Ovary (tissue), 9 donors: ENCODE results near the gene TENM4. TPM values are rescaled to one million over a fixed set of nuclear protein-coding genes. Genes with fewer than 3 reads are reported as not detected.

Experiments
- DNase-seq, 5 donors: peaks; one replicate each; pipeline ENCODE4 v3.0.0-alpha.2; 2019 to 2020
- H3K27ac ChIP-seq, 2 donors: fragments of 200-600 bp; one replicate each; pipeline versions ENCODE4 v1.5.1 to v1.8.0; 2019 to 2022
- H3K27me3 ChIP-seq: fragments of 200-600 bp; one replicate; pipeline ENCODE4 v1.8.0; 2022
- H3K36me3 ChIP-seq: fragments of 200-600 bp; sonication (generic); one replicate; pipeline ENCODE4 v1.5.1; 2019
- H3K4me1 ChIP-seq: one replicate; pipeline ENCODE4 v1.8.1; 2013; ENCODE audit warnings: mild to moderate bottlenecking, moderate library complexity; ENCODE audit not compliant: insufficient read depth
- H3K4me3 ChIP-seq: fragments of 200-600 bp; sonication (generic); one replicate; pipeline ENCODE4 v1.5.1; 2017
- H3K9me3 ChIP-seq, 2 donors: fragments of 200-600 bp in 1 of 2; sonication (generic) in 1 of 2; one replicate each; pipeline versions ENCODE4 v1.5.1 to v1.8.1; 2013 to 2019; ENCODE audit warnings: mild to moderate bottlenecking in 1 of 2, moderate library complexity in 1 of 2
- CTCF ChIP-seq, 3 donors: fragments of 450-650 bp in 2 of 3; fragments of 200-600 bp in 1 of 3; IDR thresholded peaks; one replicate each; pipeline versions ENCODE4 v1.5.1 to v1.8.0; 2016 to 2022; ENCODE audit warnings: antibody characterized with exemption in 3 of 3, mild to moderate bottlenecking in 1 of 3
- EP300 ChIP-seq: sonication (generic); formaldehyde crosslinking; IDR thresholded peaks from one replicate; pipeline ENCODE4 v1.6.1; 2017; ENCODE audit warnings: antibody characterized with exemption
- POLR2A ChIP-seq: fragments of 450-650 bp; IDR thresholded peaks from one replicate; pipeline ENCODE4 v1.6.1; 2017; ENCODE audit warnings: antibody characterized with exemption, mild to moderate bottlenecking, moderate library complexity
- WGBS, 3 donors: extraction: QIAGEN DNeasy Blood & Tissue Kit in 1 of 3; methylation state at CpG; one replicate each; pipeline versions ENCODE4 v1.1.5 to v1.1.7; 2013 to 2017; 5-methylcytosine and 5-hydroxymethylcytosine counted together
- intact Hi-C, 4 donors: fragments of 100-400 bp; cut with DNase I; formaldehyde crosslinking; loops; one replicate each; pipeline versions ENCODE4 v1.11.0 to v1.15.1; 2022 to 2023
- polyA plus RNA-seq, 2 donors: library from polyadenylated mRNA; stranded (reverse); fragments of 200-250 nt in 1 of 2; fragments of 350-450 nt in 1 of 2; fragmentation: Illumina TruSeq in 1 of 2; extraction: RNeasy Lipid Tissue Mini Kit (QIAGEN cat#74804) in 1 of 2; gene quantifications; one replicate each; pipeline ENCODE4 v1.2.3, GENCODE V29; 2013 to 2014
- total RNA-seq, 7 donors: library from RNA; depleted of rRNA in 2 of 7; stranded (reverse); fragments of >200 nt in 2 of 7; fragmentation: NEBNext Ultra II Directional in 3 of 7; extraction: Animal tissue kit (Norgen Biotek cat#: 25700) in 3 of 7; gene quantifications; one replicate each; pipeline versions ENCODE4 v1.1.0 to v1.2.4, GENCODE V29; 2016 to 2023
- donor health status: DM: no; HTN: no; CAD: no; lungs with moderate emphysema.
- donor health status: DM: no; HTN: no; CAD: no.
- donor health status: Bipolar disorder and iron deficiency.
- donor health status: DM: yes; HTN: yes; CAD: no.
- donor health status: DM: no; HTN: no; CAD: no.
- donor health status: DM: yes; HTN: yes; CAD: no.

The TENM4 gene
- total and polyA plus RNA-seq, 9 donors = 11.0 to 206 (median 107) TPM

GRCh38 chr11:78798663-78799062, 642.2 kb downstream of the TENM4 start:
- Histone ChIP-seq H3K4me3 (no peak overlapping the region), H3K9me3 (no peaks in the 10 kb centered on the region), H3K27ac (no peak overlapping the region), H3K4me1 (peaks cover 16% of the 10 kb centered on the region), H3K36me3 (no peaks in the 10 kb centered on the region), H3K27me3 (no peaks in the 10 kb centered on the region)
- WGBS, 3 donors = 48 to 71% (median 66%) methylated on average over 5 of the region's 5 CpGs
- intact Hi-C loops = no loop called here
- TF ChIP-seq CTCF (IDR thresholded peaks at IDR 0.05) (peak; percentile 40 to 49 (median 44)), POLR2A (no peak)
- DNase-seq = peak; percentile 56 to 77 (median 71)

- H3K9me3 ChIP-seq = no peaks in the 10 kb centered on the region
- no peak overlapping the region for H3K27ac ChIP-seq
- H3K27me3 ChIP-seq = no peaks in the 10 kb centered on the region
- intact Hi-C loops = no loop called here
- WGBS, 3 donors = 88 to 92% (median 89%) methylated on average over 3 of the region's 3 CpGs
- H3K4me3 ChIP-seq = no peak overlapping the region
- no peak for DNase-seq
- TF ChIP-seq EP300 (no peak), CTCF (IDR thresholded peaks at IDR 0.05) (no peak), POLR2A (no peak)
- H3K36me3 ChIP-seq = no peaks in the 10 kb centered on the region
- peaks cover 16% of the 10 kb centered on the region for H3K4me1 ChIP-seq
Measured at GRCh38 chr11:78797559-78797958, 643.3 kb downstream of the TENM4 start.

- 70 to 88% (median 77%) methylated on average over 2 of the region's 2 CpGs for WGBS, 3 donors
- no peak overlapping the region for H3K27ac ChIP-seq
- no peak overlapping the region for H3K4me3 ChIP-seq
- H3K27me3 ChIP-seq = no peaks in the 10 kb centered on the region
- H3K36me3 ChIP-seq = no peaks in the 10 kb centered on the region
- H3K9me3 ChIP-seq = no peaks in the 10 kb centered on the region
- intact Hi-C loops = no loop called here
- peaks cover 12% of the 10 kb centered on the region for H3K4me1 ChIP-seq
- no peak for DNase-seq
- TF ChIP-seq CTCF (IDR thresholded peaks at IDR 0.05) (no peak), EP300 (no peak), POLR2A (no peak)
Measured at GRCh38 chr11:78796956-78797355, 643.9 kb downstream of the TENM4 start.

- no peaks in the 10 kb centered on the region for H3K9me3 ChIP-seq
- H3K36me3 ChIP-seq = no peaks in the 10 kb centered on the region
- intact Hi-C loops = no loop called here
- 65 to 73% (median 67%) methylated on average over 6 of the region's 6 CpGs for WGBS, 3 donors
- DNase-seq = no peak
- H3K27ac ChIP-seq = no peak overlapping the region
- H3K27me3 ChIP-seq = no peaks in the 10 kb centered on the region
- TF ChIP-seq EP300 (no peak), POLR2A (no peak), CTCF (IDR thresholded peaks at IDR 0.05) (no peak)
- H3K4me1 ChIP-seq = peaks cover 9% of the 10 kb centered on the region
- no peak overlapping the region for H3K4me3 ChIP-seq
Measured at GRCh38 chr11:78795621-78796261, 645.1 kb downstream of the TENM4 start.
